Activated CD4-positive, alpha-beta T cell treated with anti-CD3 and anti-CD28 coated beads for 36 hours (primary cell): Measurements from ENCODE around the gene JUP. TPM values are rescaled to one million over a fixed set of nuclear protein-coding genes. Genes with fewer than 3 reads are reported as not detected.

Source experiments
- ATAC-seq: fragments of 200-7000 bp; cut with Tn5 transposase; one replicate; pipeline ENCODE4 v1.10.0; 2021; ENCODE audit warnings: mild to moderate bottlenecking, moderate library complexity
- CTCF ChIA-PET: fragments of 350-600 bp; sonication (Branson Sonifier 250); formaldehyde crosslinking; loops from one replicate; lab custom pipeline; 2021; ENCODE audit warnings: antibody characterized with exemption; lab: Charles Lee
- POLR2A ChIA-PET: fragments of 350-600 bp; sonication (Branson Sonifier 250); formaldehyde crosslinking; loops from one replicate; lab custom pipeline; 2021; ENCODE audit warnings: antibody characterized with exemption, inconsistent platforms; lab: Charles Lee
- DNase-seq: peaks from one replicate; pipeline ENCODE4 v3.0.0-alpha.2; 2020
- H3K27ac Mint-ChIP-seq: one replicate; pipeline ENCODE4 v1.8.0; 2021; ENCODE audit warnings: mixed read lengths
- H3K27me3 Mint-ChIP-seq: one replicate; pipeline ENCODE4 v1.8.0; 2021; ENCODE audit warnings: mixed read lengths
- H3K36me3 Mint-ChIP-seq: one replicate; pipeline ENCODE4 v1.8.0; 2021; ENCODE audit warnings: low read depth, mixed read lengths
- H3K4me1 Mint-ChIP-seq: one replicate; pipeline ENCODE4 v1.8.0; 2021; ENCODE audit warnings: mixed read lengths
- H3K4me3 Mint-ChIP-seq: one replicate; pipeline ENCODE4 v1.8.0; 2021; ENCODE audit warnings: mild to moderate bottlenecking, moderate library complexity, mixed read lengths
- H3K9me3 Mint-ChIP-seq: one replicate; pipeline ENCODE4 v1.8.0; 2021; ENCODE audit warnings: low read depth, mixed read lengths
- intact Hi-C, 2 experiments: fragments of 100-400 bp; cut with DNase I in 1 of 2; cut with micrococcal nuclease in 1 of 2; formaldehyde crosslinking; loops; one replicate each; pipeline versions ENCODE4 v1.14.2 to v1.15.1; 2022 to 2024; cut with DNase I, micrococcal nuclease
- total RNA-seq, 2 experiments: library from RNA; stranded (reverse); gene quantifications; one replicate each; pipeline ENCODE4 v1.2.3, GENCODE V29; 2021

JUP gene
- total RNA-seq, 2 experiments from 2014 or later, result 0.34 to 0.54 TPM

DNA sequence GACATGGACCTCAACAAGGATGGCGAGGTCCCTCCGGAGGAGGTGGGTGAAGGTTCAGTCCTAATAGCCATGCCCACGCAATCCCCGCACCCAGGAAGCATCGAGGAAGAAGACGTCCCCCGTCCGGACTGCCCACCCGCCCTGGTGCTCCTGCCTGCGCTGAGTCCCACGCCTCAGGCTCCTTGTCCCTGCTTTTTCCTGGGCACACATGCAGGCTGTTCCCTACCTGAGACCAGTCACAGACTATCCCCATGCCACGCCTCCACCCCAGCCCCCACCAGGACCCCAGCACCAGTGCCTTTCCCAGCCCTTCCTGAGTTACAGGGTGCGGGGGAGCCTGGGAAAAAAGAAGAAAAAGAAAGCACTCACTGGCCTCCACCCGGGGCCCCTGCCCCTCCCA, 35.3 kb upstream of the JUP start:
- no peaks in the 10 kb centered on the region for H3K27me3 Mint-ChIP-seq
- H3K36me3 Mint-ChIP-seq, result peaks cover 2% of the 10 kb centered on the region
- ChIA-PET POLR2A (no interaction called here), CTCF (no interaction called here)
- H3K4me1 Mint-ChIP-seq, result no peaks in the 10 kb centered on the region
- H3K27ac Mint-ChIP-seq, result no peak overlapping the region
- ATAC-seq (no peak), DNase-seq (no peak)
- no peak overlapping the region for H3K4me3 Mint-ChIP-seq
- no peaks in the 10 kb centered on the region for H3K9me3 Mint-ChIP-seq
- intact Hi-C loops, result no loop called here

DNA sequence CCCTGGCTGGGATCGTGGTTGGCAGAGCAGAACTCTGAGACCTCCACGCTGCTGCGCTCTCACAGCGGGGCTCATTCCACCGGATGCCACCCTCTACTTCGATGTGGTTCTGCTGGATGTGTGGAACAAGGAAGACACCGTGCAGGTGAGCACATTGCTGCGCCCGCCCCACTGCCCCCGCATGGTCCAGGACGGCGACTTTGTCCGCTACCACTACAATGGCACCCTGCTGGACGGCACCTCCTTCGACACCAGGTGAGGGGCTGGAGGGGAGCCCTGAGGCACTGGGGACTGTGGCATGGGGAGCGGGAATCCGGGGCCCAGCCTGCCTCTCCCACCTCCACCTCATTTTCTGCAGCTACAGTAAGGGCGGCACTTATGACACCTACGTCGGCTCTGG, 31.5 kb upstream of the JUP start:
- no peak overlapping the region for H3K4me3 Mint-ChIP-seq
- ChIA-PET POLR2A (interaction anchor here (0.5 to 0.7 kb wide), 2 partner anchors 154 to 527 kb away, joined by 4 to 5 read pairs; no protein-coding TSS in a partner anchor), CTCF (no interaction called here)
- H3K9me3 Mint-ChIP-seq, result no peaks in the 10 kb centered on the region
- no peak overlapping the region for H3K27ac Mint-ChIP-seq
- DNase-seq (no peak), ATAC-seq (no peak)
- no peaks in the 10 kb centered on the region for H3K27me3 Mint-ChIP-seq
- intact Hi-C loops, result no loop called here
- no peaks in the 10 kb centered on the region for H3K4me1 Mint-ChIP-seq
- no peaks in the 10 kb centered on the region for H3K36me3 Mint-ChIP-seq

DNA sequence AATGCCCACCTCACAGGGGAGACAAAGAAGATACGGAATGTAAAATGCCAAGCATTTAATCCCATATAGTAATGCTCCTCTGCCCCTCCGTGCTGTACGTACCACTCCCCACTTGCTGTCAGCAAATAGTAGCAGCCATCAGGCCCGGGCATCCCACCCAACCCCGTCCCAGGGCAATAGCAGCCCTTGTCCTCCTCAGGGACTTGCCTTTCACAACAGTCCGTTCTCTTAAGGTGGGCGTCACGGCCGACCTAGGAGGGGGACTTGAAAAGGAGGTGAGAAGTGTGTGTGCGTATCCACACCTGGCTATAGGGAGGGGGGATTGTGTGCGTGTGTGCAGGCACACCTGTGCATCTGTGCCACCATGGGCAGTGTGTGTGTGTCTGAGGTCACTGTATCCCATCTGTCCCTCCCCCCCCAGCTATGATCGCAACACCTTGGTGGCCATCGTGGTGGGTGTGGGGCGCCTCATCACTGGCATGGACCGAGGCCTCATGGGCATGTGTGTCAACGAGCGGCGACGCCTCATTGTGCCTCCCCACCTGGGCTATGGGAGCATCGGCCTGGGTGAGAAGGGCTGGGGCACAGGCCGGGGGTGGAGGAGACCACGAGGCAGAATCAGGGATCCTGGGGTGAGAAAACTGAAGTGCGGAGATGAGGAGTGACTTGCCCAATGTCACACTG, 30.3 kb upstream of the JUP start:
- Mint-ChIP-seq H3K9me3 (no peaks in the 10 kb centered on the region), H3K4me1 (peaks cover 7% of the 10 kb centered on the region), H3K36me3 (no peaks in the 10 kb centered on the region), H3K4me3 (no peak overlapping the region), H3K27ac (no peak overlapping the region), H3K27me3 (peaks cover 2% of the 10 kb centered on the region)
- intact Hi-C loops, result no loop called here
- CTCF ChIA-PET, result interaction anchor here (0.7 kb wide), 1 partner anchor 24 kb away, joined by 4 read pairs; no protein-coding TSS in a partner anchor
- DNase-seq, result no peak
- POLR2A ChIA-PET, result no interaction called here
- ATAC-seq, result no peak

DNA sequence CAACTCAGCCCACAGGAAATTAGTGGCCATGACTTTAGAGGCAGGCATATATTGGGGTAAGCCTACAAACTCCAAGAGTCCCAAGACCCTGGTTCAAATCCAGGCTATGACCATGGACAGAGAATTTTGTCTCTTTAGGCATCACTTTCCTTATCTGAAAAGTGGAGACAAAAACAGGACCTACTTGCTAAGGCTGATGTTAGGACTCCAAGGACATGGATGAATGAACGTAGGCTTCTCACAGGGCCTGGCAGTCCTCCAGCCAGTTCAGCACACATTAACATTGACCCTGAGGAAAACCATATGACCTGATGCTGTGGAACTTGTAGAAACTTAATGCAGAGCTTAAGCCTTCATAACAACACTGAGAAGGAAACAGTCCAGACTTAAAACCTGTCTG, 27.7 kb upstream of the JUP start:
- intact Hi-C loops, result no loop called here
- no peaks in the 10 kb centered on the region for H3K9me3 Mint-ChIP-seq
- no peak for ATAC-seq
- no peak overlapping the region for H3K27ac Mint-ChIP-seq
- ChIA-PET POLR2A (no interaction called here), CTCF (interaction anchor here (0.6 to 1.2 kb wide), 4 partner anchors 12 to 118 kb away, joined by 3 to 5 read pairs (median 4); no protein-coding TSS in a partner anchor)
- DNase-seq, result no peak
- H3K4me1 Mint-ChIP-seq, result peaks cover 22% of the 10 kb centered on the region
- no peak overlapping the region for H3K4me3 Mint-ChIP-seq
- peaks cover 2% of the 10 kb centered on the region for H3K27me3 Mint-ChIP-seq
- H3K36me3 Mint-ChIP-seq, result no peaks in the 10 kb centered on the region

DNA sequence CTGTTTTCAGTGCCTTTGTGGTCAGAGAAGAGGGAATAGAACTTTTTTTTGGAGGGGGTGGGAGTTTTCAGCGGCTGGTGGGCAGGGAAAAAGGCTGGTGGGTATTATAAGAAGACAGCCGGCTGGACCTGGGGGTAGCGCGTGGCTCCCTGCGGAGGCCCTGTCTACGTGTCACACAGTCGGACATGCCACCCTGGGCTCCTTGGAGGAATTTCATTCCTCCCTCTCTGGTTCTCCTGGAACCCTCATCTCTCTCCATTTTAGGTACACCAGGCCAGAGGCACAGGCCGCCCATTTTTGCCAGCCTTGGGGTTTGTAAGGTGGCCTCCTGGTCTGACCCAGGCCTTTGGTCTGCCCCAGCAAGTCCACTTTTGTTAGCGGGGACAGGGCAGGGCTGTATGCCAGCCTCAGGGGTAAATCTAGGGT, 27.2 kb upstream of the JUP start:
- no peak for DNase-seq
- no peaks in the 10 kb centered on the region for H3K36me3 Mint-ChIP-seq
- no peak overlapping the region for H3K27ac Mint-ChIP-seq
- H3K27me3 Mint-ChIP-seq, result peaks cover 2% of the 10 kb centered on the region
- ATAC-seq, result no peak
- no peaks in the 10 kb centered on the region for H3K9me3 Mint-ChIP-seq
- peaks cover 22% of the 10 kb centered on the region for H3K4me1 Mint-ChIP-seq
- ChIA-PET CTCF (interaction anchor here (0.7 kb wide), 1 partner anchor 108 kb away, joined by 3 read pairs; no protein-coding TSS in a partner anchor), POLR2A (no interaction called here)
- no peak overlapping the region for H3K4me3 Mint-ChIP-seq
- intact Hi-C loops, result no loop called here

DNA sequence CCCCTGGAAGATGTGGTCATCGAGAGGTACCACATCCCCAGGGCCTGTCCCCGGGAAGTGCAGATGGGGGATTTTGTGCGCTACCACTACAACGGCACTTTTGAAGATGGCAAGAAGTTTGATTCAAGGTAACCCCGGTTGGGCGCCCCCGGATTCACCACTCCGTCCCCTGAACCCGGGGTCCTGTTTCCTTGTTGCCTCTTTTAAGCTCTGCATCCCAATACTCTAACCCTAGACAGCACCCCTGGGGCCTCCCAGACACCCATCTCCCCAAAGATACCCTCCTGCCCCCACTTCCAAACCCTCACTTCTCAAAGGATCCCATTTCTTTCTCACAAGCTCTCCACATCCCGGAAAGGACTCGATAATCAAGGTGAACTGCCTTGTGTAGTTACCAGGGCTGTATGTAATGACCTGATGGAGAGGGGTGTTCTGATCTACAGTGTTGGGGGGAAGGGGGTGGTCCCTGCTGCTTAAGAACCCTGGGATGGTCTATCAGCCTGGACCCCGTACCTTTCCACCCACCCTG, 26.7 kb upstream of the JUP start:
- H3K9me3 Mint-ChIP-seq, result no peaks in the 10 kb centered on the region
- intact Hi-C loops, result no loop called here
- peaks cover 2% of the 10 kb centered on the region for H3K27me3 Mint-ChIP-seq
- H3K4me3 Mint-ChIP-seq, result no peak overlapping the region
- CTCF ChIA-PET, result interaction anchor here (0.7 kb wide), 1 partner anchor 108 kb away, joined by 3 read pairs; no protein-coding TSS in a partner anchor
- peaks cover 22% of the 10 kb centered on the region for H3K4me1 Mint-ChIP-seq
- no peak overlapping the region for H3K27ac Mint-ChIP-seq
- ATAC-seq (no peak), DNase-seq (no peak)
- H3K36me3 Mint-ChIP-seq, result no peaks in the 10 kb centered on the region
- POLR2A ChIA-PET, result no interaction called here

DNA sequence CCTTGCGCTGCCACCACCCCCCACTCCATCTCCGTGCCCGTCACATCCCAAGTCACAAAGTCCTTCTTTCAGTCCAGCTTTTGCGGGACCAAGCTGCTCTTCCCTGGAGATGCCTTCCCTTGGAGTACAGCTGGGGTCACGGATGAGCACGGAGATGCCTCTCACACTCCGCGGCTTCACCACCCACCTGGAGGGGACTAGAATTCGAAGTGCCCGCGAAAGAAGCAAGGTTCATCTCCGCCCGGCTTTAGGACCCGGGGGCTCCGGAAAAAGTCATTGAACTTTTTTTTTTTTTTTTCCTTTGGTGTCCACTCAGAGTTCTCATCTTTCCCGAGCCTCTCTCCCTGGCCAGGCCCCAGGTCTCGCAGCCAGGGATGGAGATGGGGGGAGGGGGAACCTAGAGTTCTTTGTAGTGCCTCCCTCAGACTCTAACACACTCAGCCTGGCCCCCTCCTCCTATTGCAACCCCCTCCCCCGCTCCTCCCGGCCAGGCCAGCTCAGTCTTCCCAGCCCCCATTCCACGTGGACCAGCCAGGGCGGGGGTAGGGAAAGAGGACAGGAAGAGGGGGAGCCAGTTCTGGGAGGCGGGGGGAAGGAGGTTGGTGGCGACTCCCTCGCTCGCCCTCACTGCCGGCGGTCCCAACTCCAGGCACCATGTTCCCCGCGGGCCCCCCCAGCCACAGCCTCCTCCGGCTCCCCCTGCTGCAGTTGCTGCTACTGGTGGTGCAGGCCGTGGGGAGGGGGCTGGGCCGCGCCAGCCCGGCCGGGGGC, 26.1 kb upstream of the JUP start, which contains the start of gene FKBP10:
FKBP10 (plus strand) TSS at position 624 of the 771 bp plus-strand sequence; CDS start at position 655, 31 bp downstream.
- CTCF ChIA-PET, result interaction anchor here (0.6 to 2.1 kb wide), 3 partner anchors 16 to 26 kb away, joined by 3 to 6 read pairs (median 3); partner anchors contain the start of gene JUP

DNA sequence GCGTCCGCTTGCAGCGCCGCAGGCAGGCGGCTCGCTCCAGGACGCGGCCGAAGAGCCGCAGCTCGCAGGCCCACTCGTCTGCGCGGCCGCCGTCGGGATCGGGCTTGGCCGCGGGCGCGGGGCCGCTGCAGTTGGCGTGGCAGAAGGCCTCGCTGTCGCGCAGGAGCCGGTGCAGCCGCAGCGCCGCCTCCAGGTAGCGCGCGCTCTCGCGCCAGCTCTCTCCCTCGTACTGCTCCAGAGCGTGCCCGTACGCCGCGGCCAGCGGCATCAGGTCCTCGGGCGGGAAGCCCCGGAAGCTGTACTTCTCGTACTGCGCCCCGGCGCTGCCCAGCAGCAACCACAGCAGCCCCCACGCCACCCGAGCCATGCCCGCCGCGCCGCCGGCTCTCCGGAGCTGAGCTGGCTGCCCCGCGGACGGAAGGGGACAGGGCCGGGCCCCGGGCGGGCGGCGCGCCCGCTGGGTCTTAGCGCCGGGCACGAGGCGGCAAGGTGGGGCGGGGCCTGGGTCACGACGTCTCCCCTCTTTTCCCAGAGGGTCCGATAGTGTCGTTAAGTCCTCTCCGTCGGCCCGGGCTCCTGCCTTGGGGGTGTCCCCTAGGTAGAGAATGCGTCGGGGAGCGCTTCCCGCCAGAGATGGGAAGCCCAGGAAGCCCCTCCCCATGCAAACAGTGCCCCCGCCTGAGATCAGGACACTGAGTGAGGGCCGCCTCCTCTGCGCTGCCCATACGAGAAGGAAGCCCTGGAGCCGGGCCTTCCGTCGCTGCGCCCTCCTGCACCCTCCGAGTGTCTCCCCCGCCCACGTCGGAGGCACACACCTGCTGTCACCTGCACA, 25.3 kb upstream of the JUP start, which contains the start of gene P3H4:
P3H4 (minus strand) TSS at position 401 of the 832 bp plus-strand sequence; CDS start at position 367, 34 bp downstream.
- intact Hi-C loops, result loop anchor here in 1 of 2 experiments (1.0 to 2.0 kb wide), 3 partner anchors 24 to 73 kb away; partner anchors contain the start of gene KLHL11
- Mint-ChIP-seq H3K36me3 (no peaks in the 10 kb centered on the region), H3K9me3 (no peaks in the 10 kb centered on the region), H3K27me3 (peaks cover 2% of the 10 kb centered on the region), H3K4me3 (peak within 1 kb of the TSS; percentile 76), H3K27ac (peak within 1 kb of the TSS; percentile 58), H3K4me1 (peaks cover 22% of the 10 kb centered on the region)
- ATAC-seq (peak; percentile 90), DNase-seq (peak; percentile 86)
- POLR2A ChIA-PET, result interaction anchor here (0.5 to 1.0 kb wide), 2 partner anchors 12 to 25 kb away, joined by 3 read pairs; partner anchors contain the start of gene JUP
- CTCF ChIA-PET, result interaction anchor here (0.7 to 2.1 kb wide), 13 partner anchors 8 to 687 kb away, joined by 3 to 6 read pairs (median 4); partner anchors contain the start of genes EIF1, JUP and KLHL11

More for the DNA sequence above, 26.1 kb upstream of the JUP start, which contains the start of gene FKBP10:
- H3K36me3 Mint-ChIP-seq, result no peaks in the 10 kb centered on the region
- no peaks in the 10 kb centered on the region for H3K9me3 Mint-ChIP-seq
- peak within 1 kb of the TSS; percentile 58 for H3K27ac Mint-ChIP-seq
- DNase-seq, result peak; percentile 56
- no peak for ATAC-seq
- peak within 1 kb of the TSS; percentile 76 for H3K4me3 Mint-ChIP-seq
- H3K4me1 Mint-ChIP-seq, result peaks cover 22% of the 10 kb centered on the region
- H3K27me3 Mint-ChIP-seq, result peaks cover 2% of the 10 kb centered on the region
- POLR2A ChIA-PET, result no interaction called here
- intact Hi-C loops, result loop anchor here in 1 of 2 experiments (1.0 kb wide), 1 partner anchor 53 kb away; the partner anchor contains the start of gene KLHL11

DNA sequence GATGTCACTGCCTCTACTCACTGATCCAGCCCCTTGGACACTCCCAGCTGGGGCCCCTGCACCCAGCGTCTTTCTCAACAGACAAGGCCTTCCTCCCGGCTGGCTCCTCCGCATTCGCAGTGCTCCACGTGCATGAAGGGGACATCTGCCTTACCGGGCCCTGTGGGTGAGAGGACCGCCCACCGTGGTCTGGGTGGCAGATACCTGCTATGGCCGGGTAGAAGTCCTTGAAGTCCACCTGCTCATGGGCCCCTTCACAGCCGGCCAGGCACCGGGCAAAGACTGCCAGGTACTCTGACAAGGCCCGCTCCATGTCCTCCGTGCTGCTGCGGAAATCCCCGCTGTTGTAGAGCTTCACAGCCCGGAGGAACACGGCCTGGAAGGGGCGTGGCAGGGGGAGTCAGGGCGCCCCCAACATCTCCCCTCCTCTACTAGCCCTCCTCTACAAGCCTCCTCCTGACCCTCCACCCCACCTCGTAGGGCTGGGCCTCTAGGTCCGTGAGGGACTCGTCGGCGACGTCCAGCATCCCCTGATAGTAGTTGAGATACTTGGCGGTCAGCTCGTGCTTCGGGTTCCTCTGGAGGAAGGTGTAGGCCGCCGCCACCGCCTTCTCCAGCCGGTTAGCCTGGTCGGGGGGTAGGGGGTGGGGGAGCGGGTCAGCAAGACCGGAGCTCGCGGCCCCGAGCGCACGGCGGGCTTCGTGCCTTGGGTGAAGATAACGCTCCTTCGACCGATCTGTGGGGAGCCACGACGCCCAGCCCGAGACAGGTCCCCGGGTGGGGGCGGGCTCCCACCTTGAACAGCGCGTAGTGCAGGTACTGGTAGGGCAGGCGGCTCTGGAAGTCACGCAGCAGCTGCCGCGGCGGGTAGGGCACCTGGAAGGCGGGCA, 24.4 kb upstream of the JUP start:
- POLR2A ChIA-PET, result interaction anchor here (0.5 to 1.0 kb wide), 2 partner anchors 13 to 24 kb away, joined by 3 read pairs; partner anchors contain the start of gene JUP

More for the DNA sequence above, 24.4 kb upstream of the JUP start:
- CTCF ChIA-PET, result interaction anchor here (0.7 to 2.1 kb wide), 14 partner anchors 9 to 687 kb away, joined by 3 to 6 read pairs (median 4); partner anchors contain the start of genes EIF1, JUP and KLHL11
- DNase-seq (no peak), ATAC-seq (peak; percentile 24)
- Mint-ChIP-seq H3K27me3 (peaks cover 2% of the 10 kb centered on the region), H3K4me3 (peak overlapping the region; percentile 76), H3K36me3 (no peaks in the 10 kb centered on the region), H3K9me3 (no peaks in the 10 kb centered on the region), H3K27ac (no peak overlapping the region), H3K4me1 (peaks cover 22% of the 10 kb centered on the region)
- intact Hi-C loops, result loop anchor here in 1 of 2 experiments (1.0 to 2.0 kb wide), 2 partner anchors 24 to 72 kb away; no protein-coding TSS in a partner anchor
